Stomach (tissue), 9 donors: ENCODE data around the gene XPO6. TPM values are rescaled to one million over a fixed set of nuclear protein-coding genes. Genes with fewer than 3 reads are reported as not detected.
A peak's percentile ranks its signal among the peaks of the same experiment; 100 is the strongest.
"Not testable (repeated sequence)": the region's sequence is repeated elsewhere in the genome, so short reads cannot be mapped to it uniquely, and the experiment has no call there.

Source experiments
- DNase-seq, 2 donors: peaks; one replicate each; pipeline versions ENCODE4 v3.0.0 to v3.0.0-alpha.2; 2013 to 2019
- H3K27ac ChIP-seq, 5 donors: fragments of 200-600 bp in 4 of 5; sonication (generic) in 4 of 5; one replicate each; pipeline ENCODE4 v1.5.1; 2013 to 2019; ENCODE audit warnings: mild to moderate bottlenecking in 1 of 5, moderate library complexity in 1 of 5
- H3K27me3 ChIP-seq, 3 donors: fragments of 200-600 bp; sonication (generic); one replicate each; pipeline ENCODE4 v1.5.1; 2017 to 2019; ENCODE audit warnings: mixed run types in 1 of 3
- H3K36me3 ChIP-seq, 4 donors: fragments of 200-600 bp; sonication (generic); 1 replicate in 3 of 4; 2 replicates in 1 of 4; pipeline ENCODE4 v1.5.1; 2016 to 2019
- H3K4me1 ChIP-seq, 4 donors: fragments of 200-600 bp; sonication (generic); one replicate each; pipeline ENCODE4 v1.5.1; 2016 to 2019
- H3K4me3 ChIP-seq, 4 donors: fragments of 200-600 bp; sonication (generic) in 3 of 4; one replicate each; pipeline ENCODE4 v1.5.1; 2016 to 2019; ENCODE audit warnings: mild to moderate bottlenecking in 1 of 4
- H3K9me3 ChIP-seq, 4 donors: fragments of 200-600 bp; sonication (generic); one replicate each; pipeline ENCODE4 v1.5.1; 2016 to 2019
- CTCF ChIP-seq, 7 experiments: fragments of 450-650 bp in 4 of 7; fragments of 200-600 bp in 3 of 7; sonication (generic) in 3 of 7; IDR thresholded peaks; one replicate each; pipeline ENCODE4 v1.5.1; 2016 to 2019; ENCODE audit warnings: antibody characterized with exemption in 7 of 7, control low read depth in 2 of 7, mild to moderate bottlenecking in 1 of 7
- EP300 ChIP-seq: sonication (generic); formaldehyde crosslinking; IDR thresholded peaks from one replicate; pipeline ENCODE4 v1.6.1; 2017; ENCODE audit warnings: antibody characterized with exemption
- POLR2A ChIP-seq, 4 donors: fragments of 450-650 bp; IDR thresholded peaks; one replicate each; pipeline ENCODE4 v1.6.1; 2016; ENCODE audit warnings: antibody characterized with exemption in 4 of 4, control low read depth in 2 of 4, mild to moderate bottlenecking in 1 of 4, moderate library complexity in 1 of 4
- POLR2AphosphoS5 ChIP-seq, 3 donors: sonication (generic); formaldehyde crosslinking; IDR thresholded peaks; one replicate each; pipeline ENCODE4 v1.6.1; 2016; ENCODE audit warnings: antibody characterized with exemption in 3 of 3
- WGBS, 5 donors: extraction: QIAGEN DNeasy Blood & Tissue Kit in 3 of 5; methylation state at CpG; one replicate each; pipeline versions ENCODE4 v1.1.5 to v1.1.7; 2013 to 2018; 5-methylcytosine and 5-hydroxymethylcytosine counted together
- intact Hi-C: fragments of 100-400 bp; cut with DNase I; formaldehyde crosslinking; loops from one replicate; pipeline ENCODE4 v1.15.1; 2023; ENCODE audit warnings: low total_unique reads
- polyA plus RNA-seq, 3 donors: library from polyadenylated mRNA; stranded (reverse); fragments of 200-250 nt; gene quantifications; one replicate each; pipeline ENCODE4 v1.2.3, GENCODE V29; 2013
- total RNA-seq, 5 donors: library from RNA; depleted of rRNA; stranded (reverse); fragments of >200 nt; gene quantifications; one replicate each; pipeline versions ENCODE4 v1.1.0 to v1.2.3, GENCODE V29; 2014 to 2016
- donor health status: healthy with polysubstance abuse.
- donor health status: Bipolar disorder and iron deficiency.
- donor health status: healthy.

XPO6 gene
- total and polyA plus RNA-seq, 8 donors = 37.2 to 241 (median 85.2) TPM

DNA sequence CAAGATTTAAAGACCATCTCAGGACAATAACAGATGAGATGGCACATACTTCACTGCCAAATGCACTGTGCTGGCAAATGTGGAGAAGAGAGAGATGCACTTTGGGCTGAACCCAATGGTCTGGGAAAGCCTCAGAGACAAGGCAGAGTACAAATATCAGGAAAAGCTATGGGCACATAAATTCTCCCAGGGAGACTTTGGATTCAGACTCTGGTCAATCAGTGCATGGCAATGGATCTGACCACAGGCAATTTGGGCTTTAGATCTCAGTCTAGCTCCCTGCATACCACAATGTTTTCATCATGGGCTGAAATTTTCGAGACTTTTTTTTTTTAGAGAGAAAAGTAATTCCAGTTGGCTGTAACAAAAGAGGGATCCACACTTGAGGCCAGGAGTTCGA lies 20.0 kb upstream of the XPO6 start:
- Histone ChIP-seq H3K4me1 (no peaks in the 10 kb centered on the region), H3K36me3 (no peaks in the 10 kb centered on the region), H3K4me3 (no peak overlapping the region), H3K9me3 (no peaks in the 10 kb centered on the region), H3K27me3 (no peaks in the 10 kb centered on the region), H3K27ac (no peak overlapping the region)
- 78 to 92% (median 86%) methylated on average over 2 of the region's 2 CpGs for WGBS, 5 donors
- no peak for DNase-seq
- TF ChIP-seq CTCF (IDR thresholded peaks at IDR 0.05) = no peak
- no peak for TF ChIP-seq EP300
- no peak for TF ChIP-seq POLR2A (IDR thresholded peaks at IDR 0.05)
- no peak for TF ChIP-seq POLR2AphosphoS5 (IDR thresholded peaks at IDR 0.05)
- intact Hi-C loops = no loop called here

- H3K27ac ChIP-seq, intact Hi-C loops, H3K9me3 ChIP-seq, H3K4me1 ChIP-seq, H3K36me3 ChIP-seq, DNase-seq, H3K4me3 ChIP-seq, H3K27me3 ChIP-seq: not testable (repeated sequence)
- 83 to 93% (median 90%) methylated on average over 3 of the region's 3 CpGs for WGBS, 5 donors
Measured at GRCh38 chr16:28223909-28224308, 12.1 kb upstream of the XPO6 start.

DNA sequence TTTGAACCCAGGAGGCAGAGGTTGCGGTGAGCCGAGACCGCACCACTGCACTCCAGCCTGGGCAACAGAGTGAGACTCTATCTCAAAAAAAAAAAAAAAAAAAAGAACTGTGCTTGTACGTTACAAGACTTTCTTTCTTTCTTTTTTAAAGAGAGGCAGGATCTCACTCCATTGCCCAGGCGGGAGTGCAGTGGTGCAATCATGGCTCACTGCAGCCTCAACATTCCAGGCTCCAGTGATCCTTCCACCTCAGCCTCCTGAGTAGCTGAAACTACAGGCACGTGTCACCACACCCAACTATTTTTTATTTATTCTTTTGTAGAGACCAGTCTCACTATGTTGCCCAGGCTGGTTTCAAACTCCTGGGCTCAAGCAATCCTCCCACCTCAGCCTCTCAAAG lies 8.0 kb upstream of the XPO6 start:
- intact Hi-C loops, DNase-seq, H3K4me1 ChIP-seq, H3K4me3 ChIP-seq, H3K36me3 ChIP-seq, H3K9me3 ChIP-seq, H3K27me3 ChIP-seq, H3K27ac ChIP-seq: not testable (repeated sequence)
- WGBS, 5 donors = 88 to 93% (median 91%) methylated on average over 6 of the region's 6 CpGs

DNA sequence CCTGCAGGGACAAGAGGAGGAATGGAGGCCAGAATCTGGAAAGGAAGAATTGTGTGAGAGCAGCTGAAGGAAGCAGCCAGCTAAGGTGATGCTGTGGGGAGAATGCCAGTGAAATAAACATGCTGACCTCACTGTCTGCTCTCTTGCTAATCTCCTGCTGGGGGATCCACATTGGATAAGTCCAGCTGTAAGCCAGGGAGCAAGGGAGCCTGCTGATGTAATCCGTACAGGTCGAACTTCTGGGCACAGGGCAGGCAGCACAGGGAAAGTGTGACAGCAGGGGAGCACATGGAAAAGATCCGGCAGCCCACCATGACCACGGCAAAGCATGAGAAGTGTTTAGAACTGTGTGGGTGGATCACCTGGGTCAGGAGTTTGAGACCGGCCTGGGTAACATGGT lies 7.5 kb upstream of the XPO6 start:
- TF ChIP-seq EP300 (no peak), POLR2AphosphoS5 (IDR thresholded peaks at IDR 0.05) (no peak), POLR2A (IDR thresholded peaks at IDR 0.05) (no peak), CTCF (IDR thresholded peaks at IDR 0.05) (no peak)

DNA sequence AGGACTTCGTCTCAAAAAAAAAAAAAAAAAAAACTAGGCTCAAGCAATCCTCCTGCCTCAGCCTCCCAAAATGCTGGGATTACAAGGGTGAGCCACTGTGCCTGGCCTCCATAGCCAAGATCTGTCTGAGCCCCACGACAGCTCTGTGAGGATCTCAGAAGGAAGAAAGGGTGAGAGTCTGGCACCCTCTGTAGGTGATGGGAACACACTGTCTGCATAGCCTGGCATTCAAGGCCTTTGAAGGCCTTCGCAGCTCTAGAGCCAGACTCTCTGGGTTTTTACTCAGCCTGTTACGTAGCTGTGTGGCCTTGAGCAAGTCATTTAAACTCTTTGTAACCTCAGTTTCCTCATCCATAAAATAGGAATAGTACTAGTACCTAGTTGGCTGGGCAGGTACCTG lies 6.3 kb upstream of the XPO6 start:
- TF ChIP-seq CTCF (IDR thresholded peaks at IDR 0.05) (peak in 4 of 7 experiments; percentile 14 to 39 (median 28)), EP300 (no peak), POLR2AphosphoS5 (IDR thresholded peaks at IDR 0.05) (no peak), POLR2A (IDR thresholded peaks at IDR 0.05) (no peak)
- intact Hi-C loops = no loop called here
- Histone ChIP-seq H3K36me3 (no peaks in the 10 kb centered on the region), H3K27ac (no peak overlapping the region), H3K4me3 (no peak overlapping the region), H3K4me1 (no peaks in the 10 kb centered on the region), H3K9me3 (no peaks in the 10 kb centered on the region), H3K27me3 (no peaks in the 10 kb centered on the region)
- DNase-seq = peak; percentile 37 to 54
- 63 to 79% (median 71%) methylated on average over 4 of the region's 4 CpGs for WGBS, 5 donors

More for the DNA sequence above, 7.5 kb upstream of the XPO6 start:
- no peak for DNase-seq
- Histone ChIP-seq H3K36me3 (no peaks in the 10 kb centered on the region), H3K4me1 (no peaks in the 10 kb centered on the region), H3K27ac (no peak overlapping the region), H3K27me3 (no peaks in the 10 kb centered on the region), H3K4me3 (no peak overlapping the region), H3K9me3 (no peaks in the 10 kb centered on the region)
- intact Hi-C loops = no loop called here
- WGBS, 5 donors = 77 to 87% (median 83%) methylated on average over 5 of the region's 5 CpGs
